ENCODE measurements around the gene PLCD3. TPM values are rescaled to one million over a fixed set of nuclear protein-coding genes. Genes with fewer than 3 reads are reported as not detected.
A peak's percentile ranks its signal among the peaks of the same experiment; 100 is the strongest.
"Not testable (repeated sequence)": the region's sequence is repeated elsewhere in the genome, so short reads cannot be mapped to it uniquely, and the experiment has no call there.

PLCD3 gene
- total RNA-seq, 4 donors from 2014 or later, result 44.7 to 87.1 (median 58.3) TPM

DNA sequence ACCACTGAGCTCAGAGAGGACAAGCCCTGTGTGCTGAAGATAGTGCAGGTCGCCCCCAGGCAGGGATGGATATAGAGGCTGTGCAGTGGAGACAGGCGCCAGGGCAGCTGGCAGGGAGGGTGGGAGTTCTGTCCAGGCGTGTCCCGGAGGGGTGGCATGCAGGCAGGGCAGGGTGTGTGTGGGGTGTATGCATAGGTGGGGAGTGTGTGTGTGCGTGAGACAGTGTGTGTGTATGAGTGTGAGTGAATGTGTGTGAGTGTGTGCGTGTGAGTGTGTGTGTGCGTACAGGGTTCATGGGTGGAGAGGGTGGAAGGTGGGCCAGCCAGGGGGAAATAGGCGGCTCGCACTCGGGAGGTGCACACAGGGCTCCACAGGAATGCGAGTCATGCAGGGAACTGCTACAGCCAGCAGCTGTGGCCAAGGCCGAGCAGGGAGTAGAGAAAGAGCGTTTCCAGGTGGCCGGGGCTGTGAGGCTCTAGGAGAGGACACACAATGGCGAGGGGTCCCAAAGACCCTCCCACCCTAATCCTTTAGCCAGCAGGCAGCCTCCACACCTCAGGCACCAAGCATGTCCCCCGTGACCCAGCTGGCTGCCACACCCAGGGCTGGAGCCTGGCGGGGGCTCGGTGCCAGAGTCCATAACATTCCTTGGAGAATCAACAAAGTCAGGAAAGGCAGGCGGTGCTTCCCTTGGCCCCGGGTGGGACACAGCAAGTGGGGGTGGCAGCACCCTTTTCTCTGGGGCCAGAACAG is 4.6 kb downstream of the PLCD3 start:
- H3K27me3 ChIP-seq, result no peaks in the 10 kb centered on the region
- H3K4me1 ChIP-seq, result peaks cover 74% of the 10 kb centered on the region
- H3K9me3 ChIP-seq, result no peaks in the 10 kb centered on the region
- no peaks in the 10 kb centered on the region for H3K36me3 ChIP-seq
- H3K27ac ChIP-seq, result peak overlapping the region; percentile 61
- no peak overlapping the region for H3K4me3 ChIP-seq
- WGBS, result 31% methylated on average over 16 of the region's 20 CpGs
- TF ChIP-seq POLR2A (IDR thresholded peaks at IDR 0.05) (no peak), EP300 (IDR thresholded peaks at IDR 0.05) (no peak)
- no peak for DNase-seq (ENCODE audit: low spot score in 2 of 2)

DNA sequence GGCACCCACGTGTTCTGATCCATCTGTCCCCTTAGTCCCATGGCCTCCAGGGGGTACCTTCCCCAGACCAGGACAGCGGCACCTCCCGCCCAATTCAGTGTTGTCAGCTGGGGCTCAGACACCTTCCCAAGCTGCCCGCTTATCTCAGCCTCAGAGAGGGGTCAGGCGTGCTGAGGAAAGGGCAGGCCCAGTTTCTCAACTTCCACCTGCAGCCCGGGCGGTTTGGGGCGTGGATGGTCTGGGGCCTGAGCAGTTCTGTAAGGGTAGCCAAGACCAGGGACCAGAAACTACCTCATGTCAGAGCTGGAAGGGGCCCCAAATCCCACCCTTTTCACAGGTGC is 5.1 kb downstream of the PLCD3 start:
- Histone ChIP-seq H3K4me3 (no peak overlapping the region), H3K9me3 (no peaks in the 10 kb centered on the region), H3K27me3 (no peaks in the 10 kb centered on the region), H3K27ac (peak overlapping the region; percentile 61), H3K36me3 (no peaks in the 10 kb centered on the region), H3K4me1 (peaks cover 79% of the 10 kb centered on the region)
- DNase-seq (ENCODE audit: low spot score in 2 of 2), result no peak
- 75% methylated on average over 8 of the region's 8 CpGs for WGBS
- no peak for TF ChIP-seq CTCF (IDR thresholded peaks at IDR 0.05)
- no peak for TF ChIP-seq EP300 (IDR thresholded peaks at IDR 0.05)
- no peak for TF ChIP-seq POLR2AphosphoS5 (IDR thresholded peaks at IDR 0.05)
- TF ChIP-seq POLR2A (IDR thresholded peaks at IDR 0.05), result no peak

DNA sequence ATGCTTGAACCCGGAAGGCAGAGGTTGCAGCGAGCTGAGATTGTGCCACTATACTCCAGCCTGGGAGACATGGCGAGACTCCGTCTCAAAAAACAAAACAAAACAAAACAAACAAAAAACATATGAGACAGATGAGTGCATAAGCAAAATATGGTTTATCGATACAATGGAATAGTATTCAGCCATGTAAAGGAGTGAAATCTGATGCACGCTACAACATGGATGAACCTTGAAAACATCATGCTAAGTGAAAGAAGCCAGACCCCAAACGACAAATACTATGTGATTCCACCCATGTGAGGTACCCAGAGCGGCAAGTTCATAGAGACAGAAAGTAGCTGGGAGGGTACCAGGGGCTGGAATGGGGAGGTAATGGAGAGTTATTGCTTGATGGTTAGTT is 6.8 kb downstream of the PLCD3 start:
- WGBS, result 97% methylated on average over 8 of the region's 8 CpGs
- peaks cover 62% of the 10 kb centered on the region for H3K4me1 ChIP-seq

GRCh38 chr17:45124797-45125122 is 7.6 kb downstream of the PLCD3 start:
- not testable (repeated sequence) for DNase-seq (ENCODE audit: low spot score in 2 of 2); H3K9me3 ChIP-seq; H3K27me3 ChIP-seq; H3K4me3 ChIP-seq; H3K36me3 ChIP-seq
- H3K27ac ChIP-seq, result peak overlapping the region; percentile 65
- 59% methylated on average over 5 of the region's 5 CpGs for WGBS
- H3K4me1 ChIP-seq, result peaks cover 55% of the 10 kb centered on the region

More for the DNA sequence above, 6.8 kb downstream of the PLCD3 start:
- H3K36me3 ChIP-seq, result peaks cover 6% of the 10 kb centered on the region
- H3K4me3 ChIP-seq, result no peak overlapping the region
- no peak for DNase-seq (ENCODE audit: low spot score in 2 of 2)
- no peaks in the 10 kb centered on the region for H3K9me3 ChIP-seq
- H3K27me3 ChIP-seq, result no peaks in the 10 kb centered on the region
- no peak overlapping the region for H3K27ac ChIP-seq
- no peak for TF ChIP-seq POLR2A (IDR thresholded peaks at IDR 0.05)
- no peak for TF ChIP-seq CTCF (IDR thresholded peaks at IDR 0.05)
- no peak for TF ChIP-seq POLR2AphosphoS5 (IDR thresholded peaks at IDR 0.05)
- TF ChIP-seq EP300 (IDR thresholded peaks at IDR 0.05), result no peak

- peak in 1 of 2 donors; percentile 88 for DNase-seq (ENCODE audit: low spot score in 2 of 2)
- 61% methylated on average over 10 of the region's 15 CpGs for WGBS
- H3K4me1 ChIP-seq, result peaks cover 49% of the 10 kb centered on the region
These were observed 8.2 kb downstream of the PLCD3 start for GRCh38 chr17:45123930-45124796.

More at GRCh38 chr17:45123930-45124796, 8.2 kb downstream of the PLCD3 start:
- Histone ChIP-seq H3K27me3 (no peaks in the 10 kb centered on the region), H3K36me3 (peaks cover 15% of the 10 kb centered on the region), H3K9me3 (no peaks in the 10 kb centered on the region), H3K4me3 (no peak overlapping the region), H3K27ac (peak overlapping the region; percentile 65)
- TF ChIP-seq CTCF (IDR thresholded peaks at IDR 0.05), result no peak
- TF ChIP-seq POLR2AphosphoS5 (IDR thresholded peaks at IDR 0.05), result no peak
- TF ChIP-seq POLR2A (IDR thresholded peaks at IDR 0.05), result no peak
- TF ChIP-seq EP300 (IDR thresholded peaks at IDR 0.05), result no peak

All from suprapubic skin (tissue), 4 donors.